ENCODE results near the gene CCDC85B. TPM values are rescaled to one million over a fixed set of nuclear protein-coding genes. Genes with fewer than 3 reads are reported as not detected.
A peak's percentile ranks its signal among the peaks of the same experiment; 100 is the strongest.

Gene CCDC85B
- total and polyA plus RNA-seq, 4 donors = 4.3 to 12.6 (median 6.9) TPM

DNA sequence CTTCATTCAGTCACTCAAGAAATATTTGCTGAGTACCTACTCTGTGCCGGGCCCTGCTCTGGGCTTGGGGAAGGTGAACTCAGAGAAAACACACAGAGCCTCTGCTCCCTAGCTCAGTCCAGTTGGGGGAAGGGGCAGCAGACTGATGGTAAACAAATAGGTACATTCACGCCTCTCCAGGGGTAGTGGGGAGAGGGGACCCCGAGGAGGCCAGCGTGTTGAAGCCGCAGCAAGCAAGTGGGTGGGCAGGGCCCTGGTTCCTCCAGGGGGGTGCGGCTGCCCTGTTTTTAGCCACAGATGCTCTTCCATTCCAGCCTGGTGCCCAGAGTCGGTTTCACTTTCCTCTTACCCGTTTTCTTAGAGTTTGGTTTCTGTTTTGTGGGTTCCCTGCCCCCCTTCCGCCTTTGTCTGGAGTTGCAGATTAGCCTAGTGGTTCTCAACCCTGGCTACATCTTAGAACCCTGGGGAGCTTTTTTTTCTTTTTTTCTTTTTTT lies 37.5 kb downstream of the CCDC85B start:
- no peaks in the 10 kb centered on the region for H3K27me3 ChIP-seq (ENCODE audit: control insufficient read depth in 4 of 4, insufficient read depth in 4 of 4, low read length in 3 of 4)
- DNase-seq (ENCODE audit: low spot score) = peak; percentile 51
- no peak overlapping the region for H3K9ac ChIP-seq (ENCODE audit: low read depth in 1 of 2, low read length in 2 of 2)
- H3K9me3 ChIP-seq (ENCODE audit: control insufficient read depth in 4 of 4, low read length in 3 of 4) = no peaks in the 10 kb centered on the region
- H3K4me1 ChIP-seq (ENCODE audit: control insufficient read depth in 4 of 4, insufficient read depth in 4 of 4, low read length in 3 of 4) = peaks cover 0 to 3% (median 1%) of the 10 kb centered on the region in 4 donors
- WGBS = 37% methylated on average over 9 of the region's 9 CpGs
- peaks cover 0 to 4% (median under 1%) of the 10 kb centered on the region in 4 donors for H3K36me3 ChIP-seq (ENCODE audit: control insufficient read depth in 4 of 4, insufficient read depth in 3 of 4, low read depth in 1 of 4, low read length in 3 of 4)
- peak overlapping the region; percentile 6 to 36 for H3K27ac ChIP-seq (ENCODE audit: low read depth in 1 of 2, low read length in 2 of 2)
- no peak overlapping the region for H3K4me3 ChIP-seq (ENCODE audit: low read depth in 1 of 3, low read length in 3 of 3)
- TF ChIP-seq JUND (IDR thresholded peaks at IDR 0.05) = no peak
- TF ChIP-seq FOXA1 (IDR thresholded peaks at IDR 0.05) = no peak
- no peak for TF ChIP-seq RXRA (IDR thresholded peaks at IDR 0.05)
- TF ChIP-seq, protein P1, sequence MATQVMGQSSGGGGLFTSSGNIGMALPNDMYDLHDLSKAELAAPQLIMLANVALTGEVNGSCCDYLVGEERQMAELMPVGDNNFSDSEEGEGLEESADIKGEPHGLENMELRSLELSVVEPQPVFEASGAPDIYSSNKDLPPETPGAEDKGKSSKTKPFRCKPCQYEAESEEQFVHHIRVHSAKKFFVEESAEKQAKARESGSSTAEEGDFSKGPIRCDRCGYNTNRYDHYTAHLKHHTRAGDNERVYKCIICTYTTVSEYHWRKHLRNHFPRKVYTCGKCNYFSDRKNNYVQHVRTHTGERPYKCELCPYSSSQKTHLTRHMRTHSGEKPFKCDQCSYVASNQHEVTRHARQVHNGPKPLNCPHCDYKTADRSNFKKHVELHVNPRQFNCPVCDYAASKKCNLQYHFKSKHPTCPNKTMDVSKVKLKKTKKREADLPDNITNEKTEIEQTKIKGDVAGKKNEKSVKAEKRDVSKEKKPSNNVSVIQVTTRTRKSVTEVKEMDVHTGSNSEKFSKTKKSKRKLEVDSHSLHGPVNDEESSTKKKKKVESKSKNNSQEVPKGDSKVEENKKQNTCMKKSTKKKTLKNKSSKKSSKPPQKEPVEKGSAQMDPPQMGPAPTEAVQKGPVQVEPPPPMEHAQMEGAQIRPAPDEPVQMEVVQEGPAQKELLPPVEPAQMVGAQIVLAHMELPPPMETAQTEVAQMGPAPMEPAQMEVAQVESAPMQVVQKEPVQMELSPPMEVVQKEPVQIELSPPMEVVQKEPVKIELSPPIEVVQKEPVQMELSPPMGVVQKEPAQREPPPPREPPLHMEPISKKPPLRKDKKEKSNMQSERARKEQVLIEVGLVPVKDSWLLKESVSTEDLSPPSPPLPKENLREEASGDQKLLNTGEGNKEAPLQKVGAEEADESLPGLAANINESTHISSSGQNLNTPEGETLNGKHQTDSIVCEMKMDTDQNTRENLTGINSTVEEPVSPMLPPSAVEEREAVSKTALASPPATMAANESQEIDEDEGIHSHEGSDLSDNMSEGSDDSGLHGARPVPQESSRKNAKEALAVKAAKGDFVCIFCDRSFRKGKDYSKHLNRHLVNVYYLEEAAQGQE (IDR thresholded peaks at IDR 0.05) = no peak
- no peak for TF ChIP-seq NR2F2 (IDR thresholded peaks at IDR 0.05)
- no peak for TF ChIP-seq FOXA2 (IDR thresholded peaks at IDR 0.05)

- peaks cover 0 to 3% (median 1%) of the 10 kb centered on the region in 4 donors for H3K4me1 ChIP-seq (ENCODE audit: control insufficient read depth in 4 of 4, insufficient read depth in 4 of 4, low read length in 3 of 4)
- H3K36me3 ChIP-seq (ENCODE audit: control insufficient read depth in 4 of 4, insufficient read depth in 3 of 4, low read depth in 1 of 4, low read length in 3 of 4) = no peaks in the 10 kb centered on the region
- DNase-seq (ENCODE audit: low spot score) = no peak
- H3K9ac ChIP-seq (ENCODE audit: low read depth in 1 of 2, low read length in 2 of 2) = no peak overlapping the region
- 78% methylated on average over 6 of the region's 6 CpGs for WGBS
- H3K27me3 ChIP-seq (ENCODE audit: control insufficient read depth in 4 of 4, insufficient read depth in 4 of 4, low read length in 3 of 4) = no peaks in the 10 kb centered on the region
- H3K4me3 ChIP-seq (ENCODE audit: low read depth in 1 of 3, low read length in 3 of 3) = no peak overlapping the region
- TF ChIP-seq EGR1 (IDR thresholded peaks at IDR 0.05; ENCODE audit: low read depth in 2 of 2) (no peak), JUND (IDR thresholded peaks at IDR 0.05) (no peak), RXRA (IDR thresholded peaks at IDR 0.05) (no peak)
- no peaks in the 10 kb centered on the region for H3K9me3 ChIP-seq (ENCODE audit: control insufficient read depth in 4 of 4, low read length in 3 of 4)
- no peak overlapping the region for H3K27ac ChIP-seq (ENCODE audit: low read depth in 1 of 2, low read length in 2 of 2)
Measured at GRCh38 chr11:65928667-65929066, 38.2 kb downstream of the CCDC85B start.

GRCh38 chr11:65931773-65932557 lies 41.5 kb downstream of the CCDC85B start:
- H3K4me1 ChIP-seq (ENCODE audit: control insufficient read depth in 4 of 4, insufficient read depth in 4 of 4, low read length in 3 of 4) = peaks cover 0 to 3% (median 1%) of the 10 kb centered on the region in 4 donors
- no peak overlapping the region for H3K27ac ChIP-seq (ENCODE audit: low read depth in 1 of 2, low read length in 2 of 2)
- H3K36me3 ChIP-seq (ENCODE audit: control insufficient read depth in 4 of 4, insufficient read depth in 3 of 4, low read depth in 1 of 4, low read length in 3 of 4) = no peaks in the 10 kb centered on the region
- 63% methylated on average over 13 of the region's 13 CpGs for WGBS
- no peaks in the 10 kb centered on the region for H3K9me3 ChIP-seq (ENCODE audit: control insufficient read depth in 4 of 4, low read length in 3 of 4)
- H3K9ac ChIP-seq (ENCODE audit: low read depth in 1 of 2, low read length in 2 of 2) = no peak overlapping the region
- H3K4me3 ChIP-seq (ENCODE audit: low read depth in 1 of 3, low read length in 3 of 3) = no peak overlapping the region
- DNase-seq (ENCODE audit: low spot score) = no peak
- H3K27me3 ChIP-seq (ENCODE audit: control insufficient read depth in 4 of 4, insufficient read depth in 4 of 4, low read length in 3 of 4) = no peaks in the 10 kb centered on the region
- TF ChIP-seq HNF4G (IDR thresholded peaks at IDR 0.05) (no peak), YY1 (IDR thresholded peaks at IDR 0.05) (no peak)
- TF ChIP-seq, protein P1 (IDR thresholded peaks at IDR 0.05) = no peak
